ENCODE results near the gene ZNF320.

The ZNF320 gene

DNA sequence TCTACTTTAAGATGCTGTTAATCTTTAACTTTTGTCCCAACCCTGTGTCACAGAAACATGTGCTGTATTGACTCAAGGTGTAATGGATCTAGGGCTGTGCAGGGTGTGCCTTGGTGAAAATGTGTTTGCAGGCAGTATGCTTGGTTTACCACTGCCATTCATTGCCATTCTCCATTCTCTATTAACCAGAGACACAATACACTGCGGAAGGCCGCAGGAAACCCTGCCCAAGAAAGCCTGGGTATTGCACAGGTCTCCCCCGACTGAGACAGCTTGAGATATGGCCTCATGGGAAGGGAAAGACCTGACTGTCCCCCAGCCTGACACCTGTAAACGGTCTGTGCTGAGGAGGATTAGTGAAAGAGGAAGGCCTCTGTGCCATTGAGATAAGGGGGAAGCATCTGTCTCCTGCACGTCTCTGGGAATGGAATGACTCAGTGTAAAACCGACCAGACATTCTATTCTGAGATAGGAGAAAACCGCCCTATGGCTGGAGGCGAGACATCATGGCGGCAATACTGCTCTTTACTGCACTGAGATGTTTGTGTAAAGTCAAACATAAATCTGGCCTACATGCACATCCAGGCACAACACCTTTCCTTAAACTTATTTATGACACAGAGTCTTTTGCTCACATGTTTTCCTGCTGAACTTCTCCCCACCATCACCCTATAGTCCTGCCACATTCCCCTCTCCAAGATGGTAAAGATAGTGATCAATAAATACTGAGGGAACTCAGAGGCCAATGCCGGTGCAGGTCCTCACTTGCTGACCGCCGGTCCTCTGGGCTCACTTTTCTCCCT lies 38.9 kb upstream of the ZNF320 start:
- H3K36me3 ChIP-seq (ENCODE audit: control insufficient read depth in 2 of 2, insufficient read depth in 1 of 2, low read length in 2 of 2): peaks cover 0 to 7% of the 10 kb centered on the region in 2 experiments; a peak in 1 of 3 replicates
- H3K4me3 ChIP-seq (ENCODE audit: low read depth, low read length): no peak overlapping the region
- POLR2A ChIA-PET: no interaction called here
- H3K9me3 ChIP-seq (ENCODE audit: control insufficient read depth, insufficient read depth, low read depth, low read length): no peaks in the 10 kb centered on the region; the same call in 1 of the 2 replicates
- CTCF ChIA-PET: no interaction called here
- TF ChIP-seq, protein P1, sequence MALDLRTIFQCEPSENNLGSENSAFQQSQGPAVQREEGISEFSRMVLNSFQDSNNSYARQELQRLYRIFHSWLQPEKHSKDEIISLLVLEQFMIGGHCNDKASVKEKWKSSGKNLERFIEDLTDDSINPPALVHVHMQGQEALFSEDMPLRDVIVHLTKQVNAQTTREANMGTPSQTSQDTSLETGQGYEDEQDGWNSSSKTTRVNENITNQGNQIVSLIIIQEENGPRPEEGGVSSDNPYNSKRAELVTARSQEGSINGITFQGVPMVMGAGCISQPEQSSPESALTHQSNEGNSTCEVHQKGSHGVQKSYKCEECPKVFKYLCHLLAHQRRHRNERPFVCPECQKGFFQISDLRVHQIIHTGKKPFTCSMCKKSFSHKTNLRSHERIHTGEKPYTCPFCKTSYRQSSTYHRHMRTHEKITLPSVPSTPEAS (tag by site-specific recombination; IDR thresholded peaks at IDR 0.05): no peak
- TF ChIP-seq ZNF394 (tag by site-specific recombination; IDR thresholded peaks at IDR 0.05; ENCODE audit: borderline replicate concordance): no peak
- no peak for TF ChIP-seq ZNF596 (tag by site-specific recombination; IDR thresholded peaks at IDR 0.05)
- TF ChIP-seq ZNF555 (tag by site-specific recombination; conservative IDR thresholded peaks at IDR 0.05): no peak
- no peak for TF ChIP-seq ZNF155 (tag by site-specific recombination; IDR thresholded peaks at IDR 0.05)
- TF ChIP-seq, protein P2, sequence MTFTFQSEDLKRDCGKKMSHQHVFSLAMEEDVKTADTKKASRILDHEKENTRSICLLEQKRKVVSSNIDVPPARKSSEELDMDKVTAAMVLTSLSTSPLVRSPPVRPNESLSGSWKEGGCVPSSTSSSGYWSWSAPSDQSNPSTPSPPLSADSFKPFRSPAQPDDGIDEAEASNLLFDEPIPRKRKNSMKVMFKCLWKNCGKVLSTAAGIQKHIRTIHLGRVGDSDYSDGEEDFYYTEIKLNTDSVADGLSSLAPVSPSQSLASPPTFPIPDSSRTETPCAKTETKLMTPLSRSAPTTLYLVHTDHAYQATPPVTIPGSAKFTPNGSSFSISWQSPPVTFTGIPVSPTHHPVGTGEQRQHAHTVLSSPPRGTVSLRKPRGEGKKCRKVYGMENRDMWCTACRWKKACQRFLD (tag by site-specific recombination; IDR thresholded peaks at IDR 0.05): no peak
- TF ChIP-seq MEIS1 (CRISPR knock-in tag; IDR thresholded peaks at IDR 0.05; ENCODE audit: borderline replicate concordance): no peak
- TF ChIP-seq ZBTB21 (tag by site-specific recombination; IDR thresholded peaks at IDR 0.05): no peak
- no peak for TF ChIP-seq ZNF239 (tag by site-specific recombination; IDR thresholded peaks at IDR 0.05)
- TF ChIP-seq ZNF112 (tag by site-specific recombination; IDR thresholded peaks at IDR 0.05): no peak
- TF ChIP-seq, protein P3, sequence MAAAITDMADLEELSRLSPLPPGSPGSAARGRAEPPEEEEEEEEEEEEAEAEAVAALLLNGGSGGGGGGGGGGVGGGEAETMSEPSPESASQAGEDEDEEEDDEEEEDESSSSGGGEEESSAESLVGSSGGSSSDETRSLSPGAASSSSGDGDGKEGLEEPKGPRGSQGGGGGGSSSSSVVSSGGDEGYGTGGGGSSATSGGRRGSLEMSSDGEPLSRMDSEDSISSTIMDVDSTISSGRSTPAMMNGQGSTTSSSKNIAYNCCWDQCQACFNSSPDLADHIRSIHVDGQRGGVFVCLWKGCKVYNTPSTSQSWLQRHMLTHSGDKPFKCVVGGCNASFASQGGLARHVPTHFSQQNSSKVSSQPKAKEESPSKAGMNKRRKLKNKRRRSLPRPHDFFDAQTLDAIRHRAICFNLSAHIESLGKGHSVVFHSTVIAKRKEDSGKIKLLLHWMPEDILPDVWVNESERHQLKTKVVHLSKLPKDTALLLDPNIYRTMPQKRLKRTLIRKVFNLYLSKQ (tag by site-specific recombination; IDR thresholded peaks at IDR 0.05; ENCODE audit: borderline replicate concordance): no peak
- TF ChIP-seq ZNF664 (tag by site-specific recombination; IDR thresholded peaks at IDR 0.05): no peak
- TF ChIP-seq ZNF791 (tag by site-specific recombination; IDR thresholded peaks at IDR 0.05): no peak
- no peak for TF ChIP-seq ZNF202 (tag by site-specific recombination; IDR thresholded peaks at IDR 0.05; ENCODE audit: borderline replicate concordance)
- TF ChIP-seq, protein P4, sequence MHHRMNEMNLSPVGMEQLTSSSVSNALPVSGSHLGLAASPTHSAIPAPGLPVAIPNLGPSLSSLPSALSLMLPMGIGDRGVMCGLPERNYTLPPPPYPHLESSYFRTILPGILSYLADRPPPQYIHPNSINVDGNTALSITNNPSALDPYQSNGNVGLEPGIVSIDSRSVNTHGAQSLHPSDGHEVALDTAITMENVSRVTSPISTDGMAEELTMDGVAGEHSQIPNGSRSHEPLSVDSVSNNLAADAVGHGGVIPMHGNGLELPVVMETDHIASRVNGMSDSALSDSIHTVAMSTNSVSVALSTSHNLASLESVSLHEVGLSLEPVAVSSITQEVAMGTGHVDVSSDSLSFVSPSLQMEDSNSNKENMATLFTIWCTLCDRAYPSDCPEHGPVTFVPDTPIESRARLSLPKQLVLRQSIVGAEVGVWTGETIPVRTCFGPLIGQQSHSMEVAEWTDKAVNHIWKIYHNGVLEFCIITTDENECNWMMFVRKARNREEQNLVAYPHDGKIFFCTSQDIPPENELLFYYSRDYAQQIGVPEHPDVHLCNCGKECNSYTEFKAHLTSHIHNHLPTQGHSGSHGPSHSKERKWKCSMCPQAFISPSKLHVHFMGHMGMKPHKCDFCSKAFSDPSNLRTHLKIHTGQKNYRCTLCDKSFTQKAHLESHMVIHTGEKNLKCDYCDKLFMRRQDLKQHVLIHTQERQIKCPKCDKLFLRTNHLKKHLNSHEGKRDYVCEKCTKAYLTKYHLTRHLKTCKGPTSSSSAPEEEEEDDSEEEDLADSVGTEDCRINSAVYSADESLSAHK (tag by site-specific recombination; IDR thresholded peaks at IDR 0.05): no peak
- TF ChIP-seq KLF16 (tag by site-specific recombination; IDR thresholded peaks at IDR 0.05): no peak
- no peak for TF ChIP-seq ZNF223 (tag by site-specific recombination; IDR thresholded peaks at IDR 0.05)
- no peak for TF ChIP-seq ZNF561 (tag by site-specific recombination; IDR thresholded peaks at IDR 0.05; ENCODE audit: borderline replicate concordance)
- no peaks in the 10 kb centered on the region for H3K4me1 ChIP-seq (ENCODE audit: control insufficient read depth, insufficient read depth, low read length)
- no peak overlapping the region for H3K27ac ChIP-seq (ENCODE audit: extremely low read depth, low read depth, low read length)

DNA sequence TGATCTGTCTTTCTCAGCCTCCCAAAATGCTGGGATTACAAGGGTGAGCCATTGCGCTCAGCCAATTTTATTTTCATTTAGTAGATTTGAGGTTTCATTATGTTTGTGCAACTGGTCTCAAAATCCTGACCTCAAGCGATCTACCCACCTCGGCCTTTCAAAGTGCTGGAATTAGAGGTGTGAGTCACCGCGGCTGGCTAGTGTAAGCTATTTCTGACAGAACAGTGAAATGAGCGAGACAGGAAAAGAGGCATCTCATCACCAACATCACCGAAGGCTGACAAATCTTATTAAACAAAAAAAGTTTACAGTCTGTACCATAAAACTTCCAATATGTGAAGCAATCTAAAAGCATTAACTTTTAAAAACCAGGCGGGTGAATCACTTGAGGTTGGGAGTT lies 38.0 kb upstream of the ZNF320 start:
- POLR2A ChIA-PET: no interaction called here
- CTCF ChIA-PET: no interaction called here
- no peaks in the 10 kb centered on the region for H3K4me1 ChIP-seq (ENCODE audit: control insufficient read depth, insufficient read depth, low read length)
- peaks cover 0 to 7% of the 10 kb centered on the region in 2 experiments; a peak in 1 of 3 replicates for H3K36me3 ChIP-seq (ENCODE audit: control insufficient read depth in 2 of 2, insufficient read depth in 1 of 2, low read length in 2 of 2)
- no peak overlapping the region for H3K4me3 ChIP-seq (ENCODE audit: low read depth, low read length)
- H3K9me3 ChIP-seq (ENCODE audit: control insufficient read depth, insufficient read depth, low read depth, low read length): no peaks in the 10 kb centered on the region; the same call in 1 of the 2 replicates
- H3K27ac ChIP-seq (ENCODE audit: extremely low read depth, low read depth, low read length): no peak overlapping the region
- TF ChIP-seq SALL2 (tag by site-specific recombination; IDR thresholded peaks at IDR 0.05; ENCODE audit: borderline replicate concordance) (no peak), GLIS1 (tag by site-specific recombination; IDR thresholded peaks at IDR 0.05) (no peak), ZNF558 (tag by site-specific recombination; IDR thresholded peaks at IDR 0.05) (no peak), ZNF416 (tag by site-specific recombination; IDR thresholded peaks at IDR 0.05) (no peak), ZNF223 (tag by site-specific recombination; IDR thresholded peaks at IDR 0.05) (no peak)
- TF ChIP-seq, protein P5, sequence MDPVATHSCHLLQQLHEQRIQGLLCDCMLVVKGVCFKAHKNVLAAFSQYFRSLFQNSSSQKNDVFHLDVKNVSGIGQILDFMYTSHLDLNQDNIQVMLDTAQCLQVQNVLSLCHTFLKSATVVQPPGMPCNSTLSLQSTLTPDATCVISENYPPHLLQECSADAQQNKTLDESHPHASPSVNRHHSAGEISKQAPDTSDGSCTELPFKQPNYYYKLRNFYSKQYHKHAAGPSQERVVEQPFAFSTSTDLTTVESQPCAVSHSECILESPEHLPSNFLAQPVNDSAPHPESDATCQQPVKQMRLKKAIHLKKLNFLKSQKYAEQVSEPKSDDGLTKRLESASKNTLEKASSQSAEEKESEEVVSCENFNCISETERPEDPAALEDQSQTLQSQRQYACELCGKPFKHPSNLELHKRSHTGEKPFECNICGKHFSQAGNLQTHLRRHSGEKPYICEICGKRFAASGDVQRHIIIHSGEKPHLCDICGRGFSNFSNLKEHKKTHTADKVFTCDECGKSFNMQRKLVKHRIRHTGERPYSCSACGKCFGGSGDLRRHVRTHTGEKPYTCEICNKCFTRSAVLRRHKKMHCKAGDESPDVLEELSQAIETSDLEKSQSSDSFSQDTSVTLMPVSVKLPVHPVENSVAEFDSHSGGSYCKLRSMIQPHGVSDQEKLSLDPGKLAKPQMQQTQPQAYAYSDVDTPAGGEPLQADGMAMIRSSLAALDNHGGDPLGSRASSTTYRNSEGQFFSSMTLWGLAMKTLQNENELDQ (tag by site-specific recombination; IDR thresholded peaks at IDR 0.05; ENCODE audit: low read depth): no peak
- TF ChIP-seq, protein P6, sequence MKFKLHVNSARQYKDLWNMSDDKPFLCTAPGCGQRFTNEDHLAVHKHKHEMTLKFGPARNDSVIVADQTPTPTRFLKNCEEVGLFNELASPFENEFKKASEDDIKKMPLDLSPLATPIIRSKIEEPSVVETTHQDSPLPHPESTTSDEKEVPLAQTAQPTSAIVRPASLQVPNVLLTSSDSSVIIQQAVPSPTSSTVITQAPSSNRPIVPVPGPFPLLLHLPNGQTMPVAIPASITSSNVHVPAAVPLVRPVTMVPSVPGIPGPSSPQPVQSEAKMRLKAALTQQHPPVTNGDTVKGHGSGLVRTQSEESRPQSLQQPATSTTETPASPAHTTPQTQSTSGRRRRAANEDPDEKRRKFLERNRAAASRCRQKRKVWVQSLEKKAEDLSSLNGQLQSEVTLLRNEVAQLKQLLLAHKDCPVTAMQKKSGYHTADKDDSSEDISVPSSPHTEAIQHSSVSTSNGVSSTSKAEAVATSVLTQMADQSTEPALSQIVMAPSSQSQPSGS (tag by site-specific recombination; IDR thresholded peaks at IDR 0.05; ENCODE audit: low read depth): no peak
